Measurements from ENCODE around the gene IGFBP5. TPM values are rescaled to one million over a fixed set of nuclear protein-coding genes. Genes with fewer than 3 reads are reported as not detected.

Gene IGFBP5
- total RNA-seq, 1 donor from 2014 or later = 61.9 TPM

GRCh38 chr2:216678813-216679657 is 16.3 kb downstream of the IGFBP5 start:
- H3K4me3 ChIP-seq (ENCODE audit: low read depth, low read length) = no peak overlapping the region
- no peak for DNase-seq (ENCODE audit: low read depth)
- no peak for TF ChIP-seq CTCF (conservative IDR thresholded peaks at IDR 0.05; ENCODE audit: low read depth, low read length)

- DNase-seq (ENCODE audit: low read depth) = no peak
- no peak overlapping the region for H3K4me3 ChIP-seq (ENCODE audit: low read depth, low read length)
- TF ChIP-seq CTCF (conservative IDR thresholded peaks at IDR 0.05; ENCODE audit: low read depth, low read length) = no peak
These were observed 17.3 kb downstream of the IGFBP5 start for GRCh38 chr2:216678098-216678465.

GRCh38 chr2:216677439-216678097 is 17.8 kb downstream of the IGFBP5 start:
- no peak for DNase-seq (ENCODE audit: low read depth)
- H3K4me3 ChIP-seq (ENCODE audit: low read depth, low read length) = no peak overlapping the region
- TF ChIP-seq CTCF (conservative IDR thresholded peaks at IDR 0.05; ENCODE audit: low read depth, low read length) = no peak

DNA sequence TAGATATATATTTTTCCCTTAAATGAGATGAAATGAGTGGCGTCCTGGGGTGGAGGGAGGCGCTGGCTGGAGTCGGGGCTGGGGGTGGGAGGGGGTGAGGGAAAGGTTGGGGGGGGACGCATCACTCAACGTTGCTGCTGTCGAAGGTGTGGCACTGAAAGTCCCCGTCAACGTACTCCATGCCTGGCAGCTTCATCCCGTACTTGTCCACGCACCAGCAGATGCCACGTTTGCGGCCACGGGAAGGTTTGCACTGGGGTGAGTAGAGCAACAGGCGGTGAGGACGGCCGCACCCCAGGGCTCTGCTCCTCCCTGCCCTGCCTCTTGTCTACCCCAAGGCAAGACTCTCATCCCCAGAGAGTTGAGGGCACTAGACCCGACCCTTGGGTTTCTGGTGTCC is 18.7 kb downstream of the IGFBP5 start:
- no peak overlapping the region for H3K4me3 ChIP-seq (ENCODE audit: low read depth, low read length)
- no peak for DNase-seq (ENCODE audit: low read depth)
- TF ChIP-seq CTCF (conservative IDR thresholded peaks at IDR 0.05; ENCODE audit: low read depth, low read length) = no peak

DNA sequence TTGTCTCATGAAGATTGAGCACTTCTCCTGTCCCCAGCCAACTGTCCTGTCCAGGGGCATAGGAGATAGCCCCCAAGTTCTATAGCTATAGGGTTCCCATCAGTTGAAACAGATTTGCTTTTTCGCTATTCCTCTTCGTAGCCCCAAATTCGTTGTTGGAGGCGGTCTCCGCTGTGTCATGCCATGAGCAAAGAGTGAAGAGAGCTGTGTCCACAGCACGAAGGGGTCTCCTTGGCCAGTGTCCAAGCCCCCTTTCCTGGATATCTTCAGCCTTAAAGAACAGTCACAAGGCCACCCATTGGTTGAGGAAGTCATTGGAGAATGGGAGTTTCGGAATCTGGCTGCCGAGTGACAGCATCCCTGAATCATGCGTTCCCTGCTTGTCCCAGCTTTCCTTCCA is 21.0 kb downstream of the IGFBP5 start:
- no peak for DNase-seq (ENCODE audit: low read depth)
- H3K4me3 ChIP-seq (ENCODE audit: low read depth, low read length) = no peak overlapping the region

DNA sequence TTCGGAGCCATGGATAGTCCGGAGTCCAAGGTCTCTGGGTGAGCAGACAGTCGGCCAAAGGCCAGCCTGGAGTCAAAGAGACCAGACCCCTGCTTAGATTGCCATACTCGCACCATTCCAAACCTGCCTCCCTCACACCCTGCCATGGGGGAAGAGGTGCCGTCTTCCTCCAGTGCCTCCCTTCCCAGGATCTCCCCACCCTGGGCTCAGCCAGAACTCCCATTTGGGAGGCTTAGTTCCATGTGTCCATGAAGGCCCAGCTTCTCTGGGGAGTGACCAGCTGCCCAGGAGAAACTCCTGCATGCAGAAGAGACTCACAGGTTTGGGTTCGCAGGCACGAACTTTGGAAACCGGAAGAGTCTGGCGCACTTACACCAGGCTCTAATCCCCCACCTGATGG is 21.7 kb downstream of the IGFBP5 start:
- no peak overlapping the region for H3K4me3 ChIP-seq (ENCODE audit: low read depth, low read length)
- TF ChIP-seq CTCF (conservative IDR thresholded peaks at IDR 0.05; ENCODE audit: low read depth, low read length) = no peak
- DNase-seq (ENCODE audit: low read depth) = no peak

More for the DNA sequence above, 21.0 kb downstream of the IGFBP5 start:
- no peak for TF ChIP-seq CTCF (conservative IDR thresholded peaks at IDR 0.05; ENCODE audit: low read depth, low read length)
